Thyroid gland (tissue), 4 donors: ENCODE measurements around the gene PTEN.

Experiments used
- CTCF ChIP-seq, 6 experiments: fragments of 200-600 bp in 3 of 6; fragments of 450-650 bp in 3 of 6; sonication (generic) in 3 of 6; IDR thresholded peaks; one replicate each; pipeline ENCODE4 v1.5.1; 2016 to 2019; ENCODE audit warnings: antibody characterized with exemption in 6 of 6, mild to moderate bottlenecking in 2 of 6, inconsistent platforms in 1 of 6, moderate library complexity in 1 of 6
- POLR2A ChIP-seq, 2 donors: fragments of 450-650 bp; IDR thresholded peaks; one replicate each; pipeline ENCODE4 v1.6.1; 2017; ENCODE audit warnings: antibody characterized with exemption in 2 of 2, mild to moderate bottlenecking in 2 of 2, moderate library complexity in 1 of 2

DNA sequence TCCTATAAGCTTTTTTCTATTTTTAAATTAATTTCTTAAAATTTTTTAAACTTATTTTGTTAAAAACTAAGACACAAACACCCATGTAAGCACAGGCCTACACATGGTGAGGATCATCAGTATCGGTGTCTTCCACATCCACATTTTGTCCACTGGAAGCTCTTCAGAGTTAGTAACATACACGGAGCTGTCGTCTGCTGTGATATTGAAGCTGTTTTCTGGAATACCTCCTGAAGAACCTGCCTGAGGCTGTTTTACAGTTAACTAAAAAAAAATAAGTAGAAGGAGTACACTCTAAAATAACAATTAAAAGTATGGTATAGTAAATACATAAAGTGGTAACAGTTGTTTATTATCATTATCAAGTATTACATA lies 17.8 kb upstream of the PTEN start:
- no peak for TF ChIP-seq CTCF (IDR thresholded peaks at IDR 0.05)
- no peak for TF ChIP-seq POLR2A (IDR thresholded peaks at IDR 0.05)
